ENCODE measurements around the gene RAB6B. TPM values are rescaled to one million over a fixed set of nuclear protein-coding genes. Genes with fewer than 3 reads are reported as not detected.

Gene RAB6B
- total and polyA plus RNA-seq, 2 experiments from 2014 or later = 2.6 to 3.0 TPM

- Histone ChIP-seq H3K36me3 (no peaks in the 10 kb centered on the region), H3K4me3 (no peak overlapping the region), H3K27me3 (no peaks in the 10 kb centered on the region), H3K4me1 (ENCODE audit: low read depth) (no peaks in the 10 kb centered on the region), H3K27ac (no peak overlapping the region), H3K9me3 (ENCODE audit: low read depth) (no peaks in the 10 kb centered on the region)
- no peak for TF ChIP-seq CTCF (IDR thresholded peaks at IDR 0.05; ENCODE audit: low read depth, low read length)
- DNase-seq (ENCODE audit: low read depth in 1 of 2, low spot score in 1 of 2) = no peak
These were observed 60.3 kb downstream of the RAB6B start for GRCh38 chr3:133835418-133835743.

GRCh38 chr3:133834621-133835417 is 60.9 kb downstream of the RAB6B start:
- no peaks in the 10 kb centered on the region for H3K27me3 ChIP-seq
- no peaks in the 10 kb centered on the region for H3K4me1 ChIP-seq (ENCODE audit: low read depth)
- no peaks in the 10 kb centered on the region for H3K9me3 ChIP-seq (ENCODE audit: low read depth)
- H3K4me3 ChIP-seq = no peak overlapping the region
- no peak overlapping the region for H3K27ac ChIP-seq
- H3K36me3 ChIP-seq = no peaks in the 10 kb centered on the region
- DNase-seq (ENCODE audit: low read depth in 1 of 2, low spot score in 1 of 2) = no peak
- no peak for TF ChIP-seq CTCF (IDR thresholded peaks at IDR 0.05; ENCODE audit: low read depth, low read length)

- Histone ChIP-seq H3K9me3 (ENCODE audit: low read depth) (no peaks in the 10 kb centered on the region), H3K36me3 (no peaks in the 10 kb centered on the region), H3K4me3 (no peak overlapping the region), H3K27me3 (no peaks in the 10 kb centered on the region), H3K4me1 (ENCODE audit: low read depth) (no peaks in the 10 kb centered on the region), H3K27ac (no peak overlapping the region)
- no peak for TF ChIP-seq CTCF (IDR thresholded peaks at IDR 0.05; ENCODE audit: low read depth, low read length)
- DNase-seq (ENCODE audit: low read depth in 1 of 2, low spot score in 1 of 2) = no peak
These were observed 61.6 kb downstream of the RAB6B start for GRCh38 chr3:133833880-133834620.

- DNase-seq (ENCODE audit: low read depth in 1 of 2, low spot score in 1 of 2) = no peak
- H3K36me3 ChIP-seq = no peaks in the 10 kb centered on the region
- H3K4me1 ChIP-seq (ENCODE audit: low read depth) = no peaks in the 10 kb centered on the region
- H3K4me3 ChIP-seq = no peak overlapping the region
- no peaks in the 10 kb centered on the region for H3K9me3 ChIP-seq (ENCODE audit: low read depth)
- no peaks in the 10 kb centered on the region for H3K27me3 ChIP-seq
- H3K27ac ChIP-seq = no peak overlapping the region
- no peak for TF ChIP-seq CTCF (IDR thresholded peaks at IDR 0.05; ENCODE audit: low read depth, low read length)
These were observed 62.4 kb downstream of the RAB6B start for GRCh38 chr3:133833267-133833666.

- no peaks in the 10 kb centered on the region for H3K9me3 ChIP-seq (ENCODE audit: low read depth)
- DNase-seq (ENCODE audit: low read depth in 1 of 2, low spot score in 1 of 2) = no peak
- H3K4me3 ChIP-seq = no peak overlapping the region
- TF ChIP-seq CTCF (IDR thresholded peaks at IDR 0.05; ENCODE audit: low read depth, low read length) = no peak
- H3K4me1 ChIP-seq (ENCODE audit: low read depth) = no peaks in the 10 kb centered on the region
- no peaks in the 10 kb centered on the region for H3K27me3 ChIP-seq
- no peaks in the 10 kb centered on the region for H3K36me3 ChIP-seq
- H3K27ac ChIP-seq = no peak overlapping the region
These were observed 62.9 kb downstream of the RAB6B start for GRCh38 chr3:133832802-133833144.

All from cardiac muscle cell (in vitro differentiated cells and primary cell).